K562 (cell line): ENCODE measurements around the gene INSR. TPM values are rescaled to one million over a fixed set of nuclear protein-coding genes. Genes with fewer than 3 reads are reported as not detected.

Experiments
- ATAC-seq: fragments of 200-7000 bp; cut with Tn5 transposase; 3 replicates; pipeline ENCODE4 v1.9.1; 2020; ENCODE audit warnings: moderate library complexity
- BruUV-seq: library from RNA; stranded (reverse); fragments of 400-500 nt; replicated peaks from 2 replicates; lab custom pipeline; 2021; lab: Mats Ljungman, UMichigan
- CTCF ChIA-PET: fragments of 300-600 bp; formaldehyde crosslinking; extraction: SDS; loops from one replicate; lab custom pipeline; 2021; ENCODE audit warnings: low intra/inter-chr PET ratio; lab: Yijun Ruan, JAX
- POLR2A ChIA-PET: fragments of 300-600, 350-650 bp; sonication (Branson Sonifier 250); formaldehyde crosslinking; extraction: SDS; loops from one replicate; lab custom pipeline; 2021; ENCODE audit warnings: antibody characterized with exemption, inconsistent platforms; lab: Yijun Ruan, JAX
- DNase-seq, 4 experiments: peaks; one replicate each; pipeline versions ENCODE4 v3.0.0 to v3.0.0-alpha.2; 2011 to 2018; ENCODE audit warnings: low spot score in 3 of 4, mixed read lengths in 3 of 4; ENCODE audit errors: extremely low read depth in 1 of 4
- FAIRE-seq: peaks from 2 replicates; lab custom pipeline; 2011; peaks lifted over from hg19 to GRCh38; lab: Jason Lieb, UNC
- H2AFZ ChIP-seq: 2 replicates; pipeline ENCODE4 v1.6.0; 2011; ENCODE audit warnings: low read depth, low read length, control low read depth, inconsistent platforms
- H3K27ac ChIP-seq: fragments of 200-600 bp; 3 replicates; pipeline ENCODE4 v1.8.0; 2011; ENCODE audit warnings: low read depth, mild to moderate bottlenecking, control low read depth, inconsistent platforms, low read length, moderate library complexity, mixed read lengths; ENCODE audit errors: extremely low read depth
- H3K27me3 ChIP-seq, 2 experiments: fragments of 300-600 bp in 1 of 2; 2 replicates in 1 of 2; 3 replicates in 1 of 2; pipeline versions ENCODE4 v1.6.0 to v1.8.0; 2011; ENCODE audit warnings: inconsistent platforms in 2 of 2, low read length in 2 of 2, mild to moderate bottlenecking in 1 of 2, mixed read lengths in 1 of 2, moderate library complexity in 1 of 2; ENCODE audit not compliant: control insufficient read depth in 2 of 2, insufficient read depth in 2 of 2
- H3K36me3 ChIP-seq: fragments of 300-600 bp; 3 replicates; pipeline ENCODE4 v1.8.0; 2011; ENCODE audit warnings: mild to moderate bottlenecking, low read length, inconsistent platforms; ENCODE audit not compliant: control insufficient read depth, insufficient read depth
- H3K4me1 ChIP-seq, 2 experiments: fragments of 200-600 bp in 1 of 2; replicated peaks in 1 of 2; 2 replicates in 1 of 2; 3 replicates in 1 of 2; pipeline versions ENCODE4 v1.5.1 to v1.8.0; 2011; ENCODE audit warnings: inconsistent platforms in 2 of 2, low read length in 2 of 2, mild to moderate bottlenecking in 1 of 2, mixed read lengths in 1 of 2, moderate library complexity in 1 of 2; ENCODE audit not compliant: control insufficient read depth in 2 of 2, insufficient read depth in 2 of 2
- H3K4me2 ChIP-seq: 2 replicates; pipeline ENCODE4 v1.6.1; 2011; ENCODE audit warnings: low read length, control low read depth, inconsistent platforms, mixed read lengths; ENCODE audit not compliant: insufficient read depth
- H3K4me3 ChIP-seq: fragments of 200-600 bp; sonication (generic), shearing (Covaris generic); 2 replicates; pipeline ENCODE4 v1.5.1; 2016; ENCODE audit warnings: control low read depth, inconsistent platforms
- H3K79me2 ChIP-seq: fragments of 200-600 bp; 3 replicates; pipeline ENCODE4 v1.8.0; 2011; ENCODE audit warnings: low read length, inconsistent platforms; ENCODE audit not compliant: control insufficient read depth, insufficient read depth
- H3K9ac ChIP-seq, 2 experiments: 2 replicates each; pipeline versions ENCODE4 v1.6.0 to v1.6.1; 2011; ENCODE audit warnings: low read depth in 2 of 2, low read length in 2 of 2, control low read depth in 1 of 2, inconsistent platforms in 1 of 2, mild to moderate bottlenecking in 1 of 2, mixed read lengths in 1 of 2; ENCODE audit not compliant: insufficient read depth in 1 of 2
- H3K9me1 ChIP-seq: one replicate; pipeline ENCODE4 v1.6.0; 2011; ENCODE audit warnings: inconsistent platforms, mild to moderate bottlenecking, low read length, moderate library complexity; ENCODE audit not compliant: control insufficient read depth, insufficient read depth
- H3K9me3 ChIP-seq: replicated peaks from 2 replicates; pipeline ENCODE4 v1.5.1; 2011; ENCODE audit warnings: low read depth, low read length, inconsistent platforms; ENCODE audit not compliant: control insufficient read depth, insufficient read depth
- H4K20me1 ChIP-seq: replicated peaks from 2 replicates; pipeline ENCODE4 v1.6.1; 2011; ENCODE audit warnings: low read length, inconsistent platforms, mixed read lengths; ENCODE audit not compliant: control insufficient read depth, insufficient read depth
- BRD9 ChIP-seq: fragments of 450-650 bp; IDR thresholded peaks from 2 replicates; pipeline ENCODE4 v1.6.1; 2018; ENCODE audit warnings: low read depth; ENCODE audit not compliant: partially characterized antibody
- CHD2 ChIP-seq: IDR thresholded peaks from 2 replicates; pipeline ENCODE4 v1.6.1; 2011; ENCODE audit warnings: low read depth, low read length
- DNMT1 ChIP-seq: fragments of 450-650 bp; IDR thresholded peaks from 2 replicates; pipeline ENCODE4 v1.6.1; 2016; ENCODE audit warnings: antibody characterized with exemption, mild to moderate bottlenecking
- ETS2 ChIP-seq: IDR thresholded peaks from 2 replicates; pipeline ENCODE4 v1.6.1; 2016; ENCODE audit warnings: borderline replicate concordance, missing genetic modification characterization, mild to moderate bottlenecking, moderate library complexity, missing compliant biosample characterization; ENCODE audit not compliant: poor library complexity, severe bottlenecking
- GATA2 ChIP-seq: sonication (generic); formaldehyde crosslinking; IDR thresholded peaks from 2 replicates; pipeline ENCODE4 v1.4.0; 2020; ENCODE audit warnings: mild to moderate bottlenecking, missing genetic modification reagents
- HDAC2 ChIP-seq: fragments of 450-650 bp; IDR thresholded peaks from 2 replicates; pipeline ENCODE4 v1.6.1; 2016; ENCODE audit warnings: mild to moderate bottlenecking
- KDM2B ChIP-seq: fragments of 250-450 bp; sonication (Bioruptor Pico); IDR thresholded peaks from 2 replicates; pipeline ENCODE4 v1.8.0; 2021; ENCODE audit warnings: mild to moderate bottlenecking, moderate library complexity
- KLF6 ChIP-seq: fragments of 250-450 bp; sonication (Bioruptor Pico); IDR thresholded peaks from 2 replicates; pipeline ENCODE4 v1.4.0; 2020; ENCODE audit warnings: mild to moderate bottlenecking, moderate library complexity, borderline replicate concordance
- L3MBTL2 ChIP-seq: fragments of 450-650 bp; IDR thresholded peaks from 2 replicates; pipeline ENCODE4 v1.6.1; 2016; ENCODE audit warnings: mild to moderate bottlenecking, moderate library complexity
- PHF8 ChIP-seq: fragments of 200-600 bp; sonication (generic); IDR thresholded peaks from 2 replicates; pipeline ENCODE4 v1.6.1; 2012; ENCODE audit warnings: mixed run types, mild to moderate bottlenecking, inconsistent platforms, low read length, moderate library complexity, borderline replicate concordance
- POLR3A ChIP-seq: IDR thresholded peaks from 2 replicates; pipeline ENCODE4 v1.6.1; 2011; ENCODE audit warnings: borderline replicate concordance, mild to moderate bottlenecking, moderate library complexity; ENCODE audit not compliant: insufficient read length, insufficient read depth; ENCODE audit errors: extremely low read depth
- SIX5 ChIP-seq, 2 experiments: IDR thresholded peaks; 2 replicates each; pipeline ENCODE4 v1.6.1; 2011; ENCODE audit warnings: low read length in 2 of 2, borderline replicate concordance in 1 of 2, low read depth in 1 of 2, mild to moderate bottlenecking in 1 of 2, moderate library complexity in 1 of 2; ENCODE audit not compliant: insufficient read depth in 1 of 2
- SMAD3 ChIP-seq: fragments of 450-650 bp; formaldehyde crosslinking; conservative IDR thresholded peaks from 2 replicates; pipeline ENCODE4 v1.4.0; 2020; ENCODE audit warnings: mild to moderate bottlenecking
- SNIP1 ChIP-seq: fragments of 450-650 bp; IDR thresholded peaks from 2 replicates; pipeline ENCODE4 v1.7.1; 2017; ENCODE audit warnings: low read depth, mild to moderate bottlenecking
- SP2 ChIP-seq: IDR thresholded peaks from 2 replicates; pipeline ENCODE4 v1.6.1; 2011; ENCODE audit warnings: mild to moderate bottlenecking, low read depth, low read length, moderate library complexity; ENCODE audit not compliant: poor library complexity, severe bottlenecking; ENCODE audit errors: extremely low read depth
- TEAD4 ChIP-seq, 2 experiments: sonication (generic) in 1 of 2; formaldehyde crosslinking in 1 of 2; IDR thresholded peaks; 2 replicates each; pipeline versions ENCODE4 v1.6.1 to v1.8.0; 2012 to 2022; ENCODE audit warnings: borderline replicate concordance in 1 of 2, inconsistent platforms in 1 of 2, low read length in 1 of 2, mild to moderate bottlenecking in 1 of 2, missing genetic modification reagents in 1 of 2
- THRAP3 ChIP-seq: fragments of 450-650 bp; IDR thresholded peaks from 2 replicates; pipeline ENCODE4 v1.6.1; 2016; ENCODE audit warnings: mild to moderate bottlenecking, inconsistent platforms, borderline replicate concordance
- ZNF274 ChIP-seq: IDR thresholded peaks from 2 replicates; pipeline ENCODE4 v1.6.1; 2011; ENCODE audit warnings: low read depth, mild to moderate bottlenecking, low read length, moderate library complexity, borderline replicate concordance
- ZNF507 ChIP-seq: conservative IDR thresholded peaks from 2 replicates; pipeline ENCODE4 v1.6.1; 2017; ENCODE audit warnings: missing genetic modification characterization, missing compliant biosample characterization
- WGBS: fragments of 100-300 bp; shearing (Covaris generic); methylation state at CpG from one replicate; pipeline ENCODE4 v1.1.6; 2016; ENCODE audit warnings: low coverage, mixed read lengths; ENCODE audit not compliant: insufficient coverage; ENCODE audit errors: missing lambda C conversion rate; 5-methylcytosine and 5-hydroxymethylcytosine counted together
- in situ Hi-C: fragments of 300-500 bp; cut with MboI; formaldehyde crosslinking; loops from 4 replicates; pipeline ENCODE4 v1.15.0; 2018; ENCODE audit warnings: inconsistent platforms, mixed read lengths
- intact Hi-C: fragments of 100-400 bp; cut with micrococcal nuclease; formaldehyde crosslinking; loops from 2 replicates; pipeline ENCODE4 v1.14.2; 2022
- polyA plus RNA-seq, 8 experiments: library from polyadenylated mRNA; depleted of rRNA in 4 of 8; stranded (reverse) in 5 of 8; unstranded in 3 of 8; fragments of >200 nt; fragmentation: Nextera tagmentation in 2 of 8; fragmentation: Illumina TruSeq in 1 of 8; extraction: Ambion mirVana in 2 of 8; extraction: Trizol in 1 of 8; gene quantifications; 2 replicates each; pipeline versions ENCODE4 v1.2.1 to v1.2.3, GENCODE V29; 2011 to 2014; ENCODE audit warnings: inconsistent platforms in 1 of 8, missing spikeins in 1 of 8
- total RNA-seq, 7 experiments: library from RNA; depleted of rRNA in 6 of 7; stranded (reverse); fragments of >200 nt in 6 of 7; fragmentation: Illumina TruSeq in 2 of 7; extraction: Trizol in 2 of 7; gene quantifications; 2 replicates each; pipeline versions ENCODE4 v1.2.1 to v1.2.3, GENCODE V29; 2011 to 2021; ENCODE audit warnings: low replicate concordance in 1 of 7
- TF ChIP-seq, protein P1 (sequence below), 3 experiments: IDR thresholded peaks in 2 of 3; conservative IDR thresholded peaks in 1 of 3; 2 replicates each; pipeline ENCODE4 v1.5.1; 2011 to 2012; ENCODE audit warnings: low read length in 3 of 3, mild to moderate bottlenecking in 3 of 3, control low read depth in 2 of 3, improper control_type of control experiment in 1 of 3, inconsistent platforms in 1 of 3, low read depth in 1 of 3, mixed read lengths in 1 of 3, moderate library complexity in 1 of 3; ENCODE audit not compliant: insufficient read depth in 2 of 3
- TF ChIP-seq, protein P2 (sequence below): fragments of 450-650 bp; IDR thresholded peaks from 2 replicates; pipeline ENCODE4 v1.6.1; 2016; ENCODE audit warnings: missing biosample characterization, missing genetic modification characterization

INSR gene
- total and polyA plus RNA-seq, 9 of the 15 experiments (the other 6 are each of a cell fraction or from before 2014, with no cell fraction given) = 0.04 to 0.88 (median 0.41) TPM

DNA sequence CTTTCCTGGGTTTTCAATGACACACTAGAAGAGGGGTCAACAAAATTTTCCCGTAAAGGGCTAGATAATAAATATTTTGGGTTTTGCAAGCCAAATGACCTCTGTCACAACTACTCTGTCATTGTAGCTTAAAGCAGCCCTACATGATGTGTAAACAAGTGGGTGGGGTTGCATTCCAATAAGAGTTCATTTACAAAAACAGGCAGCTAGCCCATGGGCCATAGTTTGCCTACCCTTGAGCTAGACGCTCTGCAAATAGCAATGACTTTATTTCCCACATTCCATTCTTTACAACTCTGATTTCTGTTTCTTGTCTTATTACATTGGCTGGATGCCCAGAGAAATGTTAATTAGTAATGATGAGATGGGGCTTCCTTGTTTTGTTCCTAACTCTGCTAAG is 148.7 kb downstream of the INSR start (continued):
- TF ChIP-seq, protein P1, sequence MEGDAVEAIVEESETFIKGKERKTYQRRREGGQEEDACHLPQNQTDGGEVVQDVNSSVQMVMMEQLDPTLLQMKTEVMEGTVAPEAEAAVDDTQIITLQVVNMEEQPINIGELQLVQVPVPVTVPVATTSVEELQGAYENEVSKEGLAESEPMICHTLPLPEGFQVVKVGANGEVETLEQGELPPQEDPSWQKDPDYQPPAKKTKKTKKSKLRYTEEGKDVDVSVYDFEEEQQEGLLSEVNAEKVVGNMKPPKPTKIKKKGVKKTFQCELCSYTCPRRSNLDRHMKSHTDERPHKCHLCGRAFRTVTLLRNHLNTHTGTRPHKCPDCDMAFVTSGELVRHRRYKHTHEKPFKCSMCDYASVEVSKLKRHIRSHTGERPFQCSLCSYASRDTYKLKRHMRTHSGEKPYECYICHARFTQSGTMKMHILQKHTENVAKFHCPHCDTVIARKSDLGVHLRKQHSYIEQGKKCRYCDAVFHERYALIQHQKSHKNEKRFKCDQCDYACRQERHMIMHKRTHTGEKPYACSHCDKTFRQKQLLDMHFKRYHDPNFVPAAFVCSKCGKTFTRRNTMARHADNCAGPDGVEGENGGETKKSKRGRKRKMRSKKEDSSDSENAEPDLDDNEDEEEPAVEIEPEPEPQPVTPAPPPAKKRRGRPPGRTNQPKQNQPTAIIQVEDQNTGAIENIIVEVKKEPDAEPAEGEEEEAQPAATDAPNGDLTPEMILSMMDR (IDR thresholded peaks at IDR 0.05 in 2 of 3, conservative IDR thresholded peaks at IDR 0.05 in 1 of 3; ENCODE audit: insufficient read depth in 2 of 3, low read depth in 1 of 3, low read length in 3 of 3) = no peak
- no peak for TF ChIP-seq ZNF274
- no peak for TF ChIP-seq TEAD4 (IDR thresholded peaks at IDR 0.05; ENCODE audit: low read length)
- no peak for TF ChIP-seq TEAD4 (CRISPR knock-in tag; IDR thresholded peaks at IDR 0.05; ENCODE audit: borderline replicate concordance)
- no peak for TF ChIP-seq DNMT1
- TF ChIP-seq SP2 = no peak
- no peak for TF ChIP-seq HDAC2
- TF ChIP-seq ETS2 (tag) = no peak

DNA sequence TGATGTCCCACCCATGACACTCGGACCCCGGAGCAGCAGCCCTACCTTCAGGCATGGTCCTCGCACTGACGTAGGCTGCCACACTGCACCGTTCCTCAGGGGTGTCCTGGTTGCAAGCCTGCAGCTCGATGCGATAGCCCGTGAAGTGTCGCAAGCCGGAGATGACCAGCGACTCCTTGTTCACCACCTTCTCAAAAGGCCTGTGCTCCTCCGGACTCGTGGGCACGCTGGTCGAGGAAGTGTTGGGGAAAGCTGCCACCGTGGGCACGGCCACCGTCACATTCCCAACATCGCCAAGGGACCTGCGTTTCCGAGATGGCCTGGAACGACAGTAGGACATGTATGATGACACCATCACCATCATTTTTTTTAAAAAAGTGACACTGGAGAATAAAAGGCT is 151.4 kb downstream of the INSR start:
- no peaks in the 10 kb centered on the region for H3K79me2 ChIP-seq
- H3K4me3 ChIP-seq = no peak overlapping the region
- FAIRE-seq (no peak), ATAC-seq (no peak), DNase-seq (no peak)
- no peak overlapping the region for H3K27ac ChIP-seq
- BruUV-seq = no TSS peak
- in situ Hi-C loops (no loop called here), intact Hi-C loops (no loop called here)
- no peak overlapping the region for H3K9ac ChIP-seq
- H3K27me3 ChIP-seq = peaks cover 0 to 8% of the 10 kb centered on the region in 2 experiments; a peak in 2 of 5 replicates
- no peaks in the 10 kb centered on the region for H3K9me1 ChIP-seq
- 9% methylated on average over 22 of the region's 22 CpGs for whole genome bisulfite sequencing
- no peaks in the 10 kb centered on the region for H4K20me1 ChIP-seq
- H2AFZ ChIP-seq = no peak overlapping the region
- no peaks in the 10 kb centered on the region for H3K36me3 ChIP-seq
- POLR2A ChIA-PET = no interaction called here
- no peak overlapping the region for H3K4me2 ChIP-seq
- 0 out of 5 replicates have a peak, but pooled peaks cover 0 to 3% of the 10 kb centered on the region in 2 experiments for H3K4me1 ChIP-seq
- CTCF ChIA-PET = no interaction called here
- no peaks in the 10 kb centered on the region for H3K9me3 ChIP-seq
- TF ChIP-seq PHF8 = no peak
- TF ChIP-seq GATA2 = no peak
- no peak for TF ChIP-seq SNIP1
- no peak for TF ChIP-seq SP2
- no peak for TF ChIP-seq POLR3A
- TF ChIP-seq L3MBTL2 = no peak
- no peak for TF ChIP-seq CHD2
- TF ChIP-seq KLF6 (CRISPR knock-in tag) = no peak
- no peak for TF ChIP-seq BRD9
- TF ChIP-seq THRAP3 = no peak
- TF ChIP-seq, protein P2, sequence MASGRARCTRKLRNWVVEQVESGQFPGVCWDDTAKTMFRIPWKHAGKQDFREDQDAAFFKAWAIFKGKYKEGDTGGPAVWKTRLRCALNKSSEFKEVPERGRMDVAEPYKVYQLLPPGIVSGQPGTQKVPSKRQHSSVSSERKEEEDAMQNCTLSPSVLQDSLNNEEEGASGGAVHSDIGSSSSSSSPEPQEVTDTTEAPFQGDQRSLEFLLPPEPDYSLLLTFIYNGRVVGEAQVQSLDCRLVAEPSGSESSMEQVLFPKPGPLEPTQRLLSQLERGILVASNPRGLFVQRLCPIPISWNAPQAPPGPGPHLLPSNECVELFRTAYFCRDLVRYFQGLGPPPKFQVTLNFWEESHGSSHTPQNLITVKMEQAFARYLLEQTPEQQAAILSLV (tag) = no peak
- no peak for TF ChIP-seq SMAD3 (CRISPR knock-in tag)
- TF ChIP-seq ZNF507 (tag) = no peak
- no peak for TF ChIP-seq KDM2B (CRISPR knock-in tag)
- TF ChIP-seq SIX5 (IDR thresholded peaks at IDR 0.05; ENCODE audit: borderline replicate concordance in 1 of 2, insufficient read depth in 1 of 2, low read depth in 1 of 2, low read length in 2 of 2) = no peak
